Non-pigmented ciliary epithelial cell (primary cell): ENCODE results near the gene SCN1B.
"Not testable (repeated sequence)": the region's sequence is repeated elsewhere in the genome, so short reads cannot be mapped to it uniquely, and the experiment has no call there.

Experiments used
- DNase-seq: peaks from one replicate; pipeline ENCODE4 v3.0.0-alpha.2; 2010; ENCODE audit warnings: low read depth

Gene SCN1B

DNA sequence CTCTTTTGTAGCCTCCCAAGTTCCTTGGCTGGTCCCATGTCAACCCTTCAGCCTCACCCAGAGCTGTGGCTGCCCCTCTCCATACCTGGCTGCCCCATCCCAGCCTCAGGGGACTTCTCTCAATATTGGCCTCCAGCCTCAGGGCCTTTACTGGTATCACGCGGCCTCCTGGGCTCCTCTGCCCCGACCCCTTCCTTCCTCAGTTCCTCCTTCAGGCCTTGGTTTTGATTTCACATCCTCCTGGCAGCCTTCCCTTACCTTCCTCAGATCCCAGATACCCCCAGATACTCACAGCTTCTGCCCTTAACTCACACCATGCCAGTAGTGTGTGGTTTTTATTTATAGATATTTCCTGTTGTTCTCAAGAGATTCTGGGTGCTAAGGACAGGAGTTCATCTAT lies 12.8 kb upstream of the SCN1B start:
- no peak for DNase-seq

DNA sequence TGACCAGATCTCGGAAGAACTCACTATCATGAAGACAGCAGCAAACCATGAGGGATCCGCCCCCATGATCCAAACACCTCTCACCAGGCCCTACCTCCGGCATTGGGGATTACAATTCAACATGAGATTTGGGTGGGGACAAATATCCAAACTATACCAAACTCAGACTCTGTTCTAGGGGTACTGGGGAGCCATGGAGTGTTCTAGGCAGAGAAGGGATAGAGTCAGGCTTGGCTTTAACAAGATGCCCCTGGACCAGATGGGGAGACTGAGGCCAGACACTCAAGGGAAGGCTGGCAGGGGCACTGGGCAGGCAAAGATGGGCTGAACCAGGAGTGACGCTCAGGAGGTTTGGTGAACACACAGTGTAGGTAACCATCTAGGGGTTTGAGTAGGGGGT lies 11.9 kb upstream of the SCN1B start:
- DNase-seq, result no peak

GRCh38 chr19:35019144-35019543 lies 11.1 kb upstream of the SCN1B start:
- DNase-seq, result no peak

DNA sequence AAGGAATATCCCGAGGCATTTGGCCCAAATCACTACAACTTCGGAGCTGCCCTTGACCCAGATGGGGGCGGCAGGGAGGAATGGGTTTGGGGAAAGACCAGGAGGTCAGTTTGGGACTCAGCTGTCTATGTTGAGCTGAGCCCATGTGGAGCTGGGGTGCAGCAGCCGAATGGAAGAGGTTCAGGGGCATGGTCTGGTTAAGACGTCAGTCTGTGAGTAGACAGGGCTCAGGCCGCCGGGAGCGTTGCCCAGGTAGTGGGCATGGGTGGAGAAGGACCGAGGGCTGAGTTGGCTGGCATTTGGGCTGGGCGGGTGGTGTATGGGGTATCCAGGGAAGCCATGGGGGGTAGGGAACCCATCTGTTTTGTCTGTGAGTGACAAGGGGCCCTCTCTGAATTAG lies 9.3 kb upstream of the SCN1B start:
- DNase-seq, result no peak

GRCh38 chr19:35021596-35021995 lies 8.7 kb upstream of the SCN1B start:
- DNase-seq, result no peak

DNA sequence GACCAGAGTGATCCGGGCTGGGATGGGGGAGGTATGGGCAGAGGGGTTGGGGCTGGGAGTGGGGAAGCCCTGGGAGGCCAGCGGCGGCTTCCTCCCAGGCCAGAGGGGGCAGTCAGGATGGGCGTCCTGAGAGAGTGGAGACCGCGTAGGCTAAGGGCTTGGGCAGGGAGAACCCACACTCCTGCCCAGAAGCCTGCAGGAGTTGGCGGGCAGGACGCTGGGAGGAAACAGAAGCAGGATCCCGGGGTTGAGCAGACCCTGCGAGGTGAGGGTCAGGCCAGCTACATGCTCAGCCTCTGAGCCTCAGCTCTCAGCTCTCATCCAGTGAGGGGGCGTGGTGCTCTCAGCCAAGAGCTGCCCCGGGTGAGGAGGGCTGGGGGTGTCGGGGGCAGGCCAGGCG lies 7.8 kb upstream of the SCN1B start:
- no peak for DNase-seq

DNA sequence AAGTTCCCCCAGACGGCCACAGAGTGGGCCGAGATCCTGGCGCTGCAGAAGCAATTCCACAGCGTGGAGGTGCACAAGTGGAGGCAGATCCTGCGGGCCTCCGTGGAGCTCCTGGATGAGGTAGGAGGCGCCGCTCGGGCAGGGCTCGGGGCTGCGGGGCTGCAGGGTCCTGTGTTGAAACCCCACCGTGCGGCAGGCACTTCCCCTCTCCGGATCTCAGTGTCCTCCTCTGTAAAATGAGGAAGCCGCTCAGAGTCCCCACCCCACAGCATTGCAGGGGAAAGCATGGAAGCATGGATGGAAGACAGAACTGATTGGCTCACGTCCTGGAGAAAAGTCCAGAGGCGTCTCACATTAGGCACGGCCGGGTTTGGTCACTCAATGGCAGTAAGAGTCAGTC lies 6.8 kb upstream of the SCN1B start:
- DNase-seq, result no peak

DNA sequence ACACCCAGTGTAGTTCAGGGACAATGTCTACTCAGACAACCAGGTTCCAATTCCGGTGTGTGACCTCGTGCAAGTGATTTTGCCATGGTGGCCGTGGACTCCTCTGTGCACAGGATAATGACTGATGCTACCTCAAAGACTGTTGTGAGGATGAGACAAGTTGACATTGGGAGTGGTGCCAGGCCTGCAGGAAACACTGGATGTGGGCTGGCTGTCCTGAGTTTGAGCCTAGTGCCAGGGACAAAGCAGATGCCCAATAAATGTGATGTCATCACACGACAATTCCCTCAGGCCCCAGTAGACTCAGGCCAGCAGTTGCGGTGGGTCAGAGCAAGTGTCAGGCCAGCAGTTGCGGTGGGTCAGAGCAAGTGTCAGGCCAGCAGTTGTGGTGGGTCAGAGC lies 6.2 kb upstream of the SCN1B start:
- no peak for DNase-seq

- no peak for DNase-seq
Measured at GRCh38 chr19:35025969-35026368, 4.3 kb upstream of the SCN1B start.

- DNase-seq, result no peak
Measured at GRCh38 chr19:35026418-35026817, 3.9 kb upstream of the SCN1B start.

- no peak for DNase-seq
Measured at GRCh38 chr19:35027009-35027408, 3.3 kb upstream of the SCN1B start.

DNA sequence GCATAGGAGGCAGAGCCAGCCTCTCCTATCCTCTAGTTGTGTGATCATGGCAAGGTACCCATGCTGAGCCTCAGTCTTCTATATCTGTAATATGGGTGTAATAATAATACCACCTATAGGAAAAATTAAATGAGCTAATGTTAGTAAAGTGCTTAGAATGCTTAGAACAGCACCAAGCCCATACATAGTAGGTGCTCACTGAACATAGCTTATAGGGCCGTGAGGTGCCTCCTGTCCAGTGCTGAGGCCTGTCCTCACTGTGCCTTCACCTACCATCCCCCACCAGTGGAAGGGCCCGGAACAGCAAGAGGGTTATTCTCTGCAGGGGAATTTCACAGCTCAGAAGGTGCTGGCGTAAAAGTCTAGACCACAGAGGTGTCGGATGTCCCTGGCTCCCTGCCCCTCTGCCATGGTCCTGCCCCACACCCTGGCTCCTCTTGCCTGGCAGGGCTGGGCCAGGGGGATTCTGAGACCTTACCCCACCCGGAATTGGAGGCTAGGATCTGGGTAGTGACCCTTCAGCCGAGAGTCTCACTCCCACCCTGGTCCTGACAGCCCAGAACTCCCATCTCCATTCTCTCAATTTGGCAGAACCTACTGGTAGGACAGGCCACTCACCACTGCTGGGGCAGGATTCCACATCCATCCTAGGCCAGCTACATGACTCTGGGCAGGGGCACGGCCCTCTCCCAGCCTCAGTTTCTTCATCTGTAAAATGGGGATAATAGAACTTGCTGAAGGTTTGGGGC lies 2.2 kb upstream of the SCN1B start:
- DNase-seq, result no peak

DNA sequence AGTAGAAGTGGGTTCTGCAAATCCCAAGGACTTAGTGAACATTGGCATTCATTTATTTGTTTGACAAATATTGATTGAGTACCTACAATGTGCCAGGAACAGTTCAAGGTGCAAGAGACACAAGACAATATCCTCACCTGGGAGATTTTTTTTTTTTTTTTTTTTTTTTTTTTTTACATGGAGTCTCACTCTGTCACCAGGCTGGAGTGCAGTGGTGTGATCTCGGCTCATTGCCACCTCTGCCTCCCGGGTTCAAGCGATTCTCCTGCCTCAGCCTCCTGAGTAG lies 1.7 kb upstream of the SCN1B start:
- not testable (repeated sequence) for DNase-seq

GRCh38 chr19:35029275-35029736 lies 964 bp upstream of the SCN1B start:
- not testable (repeated sequence) for DNase-seq

DNA sequence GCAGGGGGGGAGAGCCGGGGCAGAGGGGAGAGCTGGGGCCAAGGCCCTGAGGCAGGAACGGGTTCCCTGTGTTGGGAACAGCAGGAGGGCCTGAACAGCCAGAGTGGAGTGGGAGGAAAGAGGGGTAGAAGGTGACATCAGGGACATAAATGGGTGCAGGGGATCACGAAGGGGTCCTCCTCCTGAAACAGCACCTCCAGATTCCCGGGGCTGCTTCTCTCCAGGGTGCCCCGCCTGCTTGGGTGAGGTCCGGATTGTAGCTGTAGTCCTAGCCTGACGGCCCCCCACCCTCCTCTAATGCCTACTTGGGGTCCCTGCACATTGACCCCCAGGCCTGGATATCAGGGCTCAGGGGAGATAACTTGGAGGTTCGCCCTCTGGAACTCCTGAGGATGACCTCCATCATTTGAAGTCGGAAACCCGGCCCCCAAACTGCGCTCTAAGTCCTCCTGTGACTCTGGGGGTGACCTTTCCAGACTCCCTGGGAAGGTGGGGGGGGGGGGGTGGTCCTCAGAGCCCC lies 473 bp upstream of the SCN1B start:
- DNase-seq, result no peak

GRCh38 chr19:35031072-35031881 lies 1.0 kb downstream of the SCN1B start:
- no peak for DNase-seq

GRCh38 chr19:35032356-35032865 lies 2.1 kb downstream of the SCN1B start:
- no peak for DNase-seq

- no peak for DNase-seq
Measured at GRCh38 chr19:35033067-35034004, 3.1 kb downstream of the SCN1B start.

- no peak for DNase-seq
Measured at GRCh38 chr19:35034005-35034502, 3.8 kb downstream of the SCN1B start.

GRCh38 chr19:35034588-35035382 lies 4.5 kb downstream of the SCN1B start:
- DNase-seq, result no peak
